ENCODE data around the gene PANX2.
"Not testable (repeated sequence)": the region's sequence is repeated elsewhere in the genome, so short reads cannot be mapped to it uniquely, and the experiment has no call there.

The PANX2 gene

DNA sequence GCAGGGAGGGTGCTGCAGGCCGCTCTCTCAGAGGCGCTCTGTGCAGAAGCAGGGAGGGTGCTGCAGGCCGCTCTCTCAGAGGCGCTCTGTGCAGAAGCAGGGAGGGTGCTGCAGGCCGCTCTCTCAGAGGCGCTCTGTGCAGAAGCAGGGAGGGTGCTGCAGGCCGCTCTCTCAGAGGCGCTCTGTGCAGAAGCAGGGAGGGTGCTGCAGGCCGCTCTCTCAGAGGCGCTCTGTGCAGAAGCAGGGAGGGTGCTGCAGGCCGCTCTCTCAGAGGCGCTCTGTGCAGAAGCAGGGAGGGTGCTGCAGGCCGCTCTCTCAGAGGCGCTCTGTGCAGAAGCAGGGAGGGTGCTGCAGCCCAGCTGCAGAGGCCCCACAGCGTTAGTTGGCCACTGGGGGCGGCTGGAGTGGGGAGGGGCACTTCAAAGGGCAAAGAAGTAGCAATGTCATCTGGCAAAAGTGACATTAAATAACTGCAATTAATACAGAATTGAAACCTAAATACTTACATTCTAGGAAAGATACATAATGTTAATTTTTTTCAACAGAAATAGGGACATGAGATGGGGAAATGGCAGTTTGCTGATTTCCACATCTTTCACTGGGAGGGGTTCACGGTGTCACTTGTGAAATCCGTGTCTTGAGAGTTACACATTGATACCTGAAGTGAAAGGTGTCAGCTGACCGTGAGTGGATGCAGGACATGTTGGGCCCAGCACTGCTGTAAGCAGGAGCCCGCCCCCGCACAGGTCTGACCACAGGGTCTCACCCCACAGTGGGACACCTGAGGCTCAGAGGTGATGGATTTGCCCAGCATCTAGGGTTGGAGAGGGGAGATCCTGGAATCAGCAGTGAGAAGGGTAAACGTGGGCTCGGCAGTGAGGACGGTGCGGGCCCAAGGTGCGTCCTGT lies 23.0 kb upstream of the PANX2 start:
- peak in 1 of 56 donors; percentile 23 for DNase-seq

- no peak for DNase-seq
Observed at GRCh38 chr22:50148166-50148500, 22.4 kb upstream of the PANX2 start.

DNA sequence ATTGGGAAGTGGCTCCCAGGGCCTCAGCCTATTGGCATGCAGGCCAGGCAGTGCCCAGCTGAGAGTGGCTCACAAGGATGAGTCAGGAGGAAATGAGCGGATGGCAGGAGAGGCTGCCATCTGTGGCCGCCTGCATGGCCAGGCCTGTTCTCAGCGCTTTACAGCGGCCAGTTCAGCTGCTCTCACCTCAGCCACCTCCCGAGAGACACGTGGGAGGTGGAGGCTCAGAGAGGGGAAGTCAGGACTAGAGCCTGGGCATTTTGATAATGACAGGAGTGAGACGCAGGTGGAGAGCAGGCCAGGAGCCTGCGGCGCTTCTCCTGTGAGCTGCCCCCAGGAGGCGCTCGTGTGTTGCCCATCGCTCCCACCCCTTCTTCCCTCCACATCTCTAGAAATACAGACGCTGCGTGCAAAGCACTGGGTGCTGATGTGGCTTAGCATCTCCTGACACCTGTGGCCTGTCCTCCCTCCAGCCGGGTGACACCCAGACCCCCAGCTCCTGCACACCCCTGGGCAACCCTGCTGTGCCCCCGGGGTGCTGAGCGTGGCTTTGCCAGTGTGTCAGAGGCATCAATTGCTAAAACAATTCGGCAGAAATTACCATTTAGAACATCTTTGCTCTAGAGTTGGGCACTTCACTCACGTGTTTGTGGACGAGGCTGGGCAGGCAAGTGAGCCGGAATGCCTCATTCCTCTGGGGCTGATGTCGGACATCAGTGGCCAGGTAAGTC lies 21.4 kb upstream of the PANX2 start:
- DNase-seq, result peak in 3 of 56 donors; percentile 13 to 41 (median 21)

- no peak for DNase-seq
Observed at GRCh38 chr22:50150161-50151129, 20.1 kb upstream of the PANX2 start.

DNA sequence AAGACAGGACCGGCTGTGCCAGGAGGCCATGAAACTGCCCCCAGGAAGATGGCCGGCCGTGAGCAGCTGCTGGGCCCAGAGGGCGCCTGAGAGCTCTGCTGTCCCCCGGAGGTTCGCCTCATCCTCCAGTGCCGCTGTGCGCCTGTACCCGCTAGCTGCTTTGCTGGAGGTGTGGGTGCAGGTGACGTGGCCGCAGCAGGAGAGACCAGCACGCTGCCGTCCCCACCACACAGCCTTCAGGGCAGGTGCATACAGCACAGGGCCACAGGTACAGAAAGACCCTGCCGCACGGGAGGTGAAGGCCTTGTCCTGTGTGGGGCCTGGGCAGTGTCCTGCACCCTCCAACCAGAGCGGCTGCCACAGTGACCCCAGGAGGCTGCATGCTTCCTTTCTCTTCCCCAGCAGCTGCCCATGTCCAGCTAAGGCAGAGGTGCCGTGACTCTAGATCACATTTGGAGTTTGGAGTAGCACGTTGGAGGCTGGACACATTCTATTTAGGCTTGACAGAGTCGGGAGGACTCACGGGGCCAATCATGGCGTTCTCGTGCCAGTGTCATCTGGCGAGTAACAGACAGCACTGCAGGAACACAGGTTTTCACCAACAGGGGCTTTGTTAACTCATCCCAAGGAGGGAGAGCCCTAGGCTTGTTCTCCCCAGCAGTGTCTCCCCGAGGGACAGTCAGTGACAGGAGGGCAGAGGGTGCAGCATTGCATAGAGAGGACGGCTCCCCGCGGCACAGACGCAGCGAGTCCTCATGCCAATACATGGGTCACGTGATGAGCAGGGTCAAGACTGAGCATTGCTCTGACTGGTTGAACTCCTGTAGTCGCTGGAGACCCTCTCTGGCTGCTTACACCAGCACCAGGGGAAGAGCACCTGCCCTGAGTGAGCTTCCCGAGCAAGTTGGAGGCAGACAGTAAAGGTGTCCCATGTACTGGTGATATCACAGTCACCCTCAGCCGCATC lies 18.7 kb upstream of the PANX2 start:
- no peak for DNase-seq

GRCh38 chr22:50153056-50153755 lies 17.3 kb upstream of the PANX2 start:
- DNase-seq, result no peak

DNA sequence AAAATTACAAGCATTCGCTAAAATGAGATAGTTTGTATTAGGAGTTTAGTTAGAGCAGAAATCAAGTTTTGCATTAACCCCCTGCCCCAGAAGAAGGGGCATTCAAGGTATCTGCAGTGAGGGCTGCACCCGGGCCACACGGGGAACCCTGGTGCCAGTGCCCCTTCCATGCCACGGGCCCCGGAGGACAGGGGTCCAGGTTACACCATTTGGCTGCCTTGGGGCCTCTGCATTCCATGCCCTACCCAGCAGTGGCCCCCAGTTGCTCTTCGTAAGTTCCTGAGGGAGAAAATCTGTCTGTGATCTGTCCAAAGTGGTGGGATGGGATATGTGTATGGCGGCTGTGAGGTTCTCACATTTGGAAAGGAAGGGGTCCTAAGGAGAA lies 16.8 kb upstream of the PANX2 start:
- DNase-seq, result no peak

GRCh38 chr22:50157709-50158375 lies 12.7 kb upstream of the PANX2 start:
- DNase-seq, result no peak

GRCh38 chr22:50160947-50161346 lies 9.6 kb upstream of the PANX2 start:
- no peak for DNase-seq

DNA sequence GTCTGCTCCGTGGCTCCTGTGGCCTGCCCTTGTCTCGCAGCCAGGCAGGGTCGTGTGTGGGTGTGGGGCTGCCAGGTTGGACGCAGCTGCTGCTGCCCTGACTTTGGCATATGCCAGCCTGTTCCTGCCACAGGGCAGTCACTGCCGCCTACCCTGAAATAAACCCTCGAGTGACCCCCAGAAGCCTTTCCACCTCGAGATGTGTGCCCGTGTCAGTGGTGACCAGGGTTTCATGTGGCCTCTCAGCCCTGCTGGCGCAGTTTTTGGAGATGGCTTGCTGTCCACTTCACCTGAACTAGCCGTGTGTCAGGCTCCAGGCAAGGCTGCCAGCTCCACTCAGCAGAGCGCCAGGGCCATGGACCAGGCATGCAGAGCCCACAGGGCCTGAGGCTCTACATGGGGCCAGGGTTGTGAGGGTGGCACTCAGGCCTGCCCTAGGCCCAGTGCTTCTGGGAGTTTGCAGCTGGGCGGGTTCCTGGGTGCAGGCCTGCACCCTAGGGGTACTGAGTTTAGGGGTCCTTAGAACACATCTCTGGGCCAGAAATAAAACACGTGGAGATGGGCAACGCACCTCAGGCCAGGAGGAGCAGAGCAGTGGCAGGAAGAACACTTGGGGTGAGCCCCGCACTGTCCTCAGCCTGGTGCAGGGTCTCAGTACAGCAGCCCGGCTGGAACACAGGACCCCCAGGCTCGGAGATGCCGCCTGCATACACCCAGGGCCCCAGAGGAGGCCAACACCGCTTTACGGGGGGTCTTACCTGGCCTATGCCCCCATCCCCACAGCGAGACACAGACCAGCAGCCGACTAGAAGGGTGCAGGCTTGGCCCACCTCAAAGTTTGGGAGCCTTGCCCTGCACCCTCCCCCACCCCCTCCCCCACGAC lies 8.8 kb upstream of the PANX2 start:
- no peak for DNase-seq

GRCh38 chr22:50162391-50162956 lies 8.1 kb upstream of the PANX2 start:
- no peak for DNase-seq

GRCh38 chr22:50165436-50166123 lies 5.0 kb upstream of the PANX2 start:
- no peak for DNase-seq

DNA sequence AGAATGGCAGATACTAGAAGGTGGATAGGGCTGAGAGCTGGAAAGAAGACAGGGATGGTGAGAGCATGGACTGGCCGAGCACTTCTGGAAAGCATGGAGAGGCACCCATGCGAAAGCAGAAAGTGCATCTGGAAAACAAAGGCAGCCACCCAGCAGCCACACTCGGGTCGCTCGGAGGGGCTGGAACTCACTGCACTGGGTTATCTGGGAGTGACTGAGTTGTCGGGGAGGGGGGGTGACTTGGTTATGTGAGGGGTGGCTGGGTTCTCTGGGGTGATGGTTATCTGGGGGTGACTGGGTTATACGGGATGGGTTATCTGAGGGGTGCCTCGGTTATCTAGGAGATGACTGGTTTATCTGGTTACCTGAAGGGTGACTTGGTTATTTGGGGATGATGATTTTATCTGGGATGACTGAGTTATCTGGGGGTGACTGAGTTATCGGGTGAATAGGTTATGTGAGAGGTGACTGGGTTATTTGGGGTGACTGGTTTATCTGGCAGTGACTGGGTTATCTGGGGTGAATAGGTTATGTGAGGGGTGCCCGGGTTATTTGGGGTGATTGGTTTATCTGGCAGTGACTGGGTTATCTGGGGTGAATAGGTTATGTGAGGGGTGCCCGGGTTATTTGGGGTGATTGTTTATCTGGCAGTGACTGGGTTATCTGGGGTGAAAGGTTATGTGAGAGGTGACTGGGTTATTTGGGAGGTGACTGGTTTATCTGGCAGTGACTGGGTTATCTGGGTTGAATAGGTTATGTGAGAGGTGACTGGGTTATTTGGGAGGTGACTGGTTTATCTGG lies 2.6 kb upstream of the PANX2 start:
- DNase-seq, result no peak

- not testable (repeated sequence) for DNase-seq
Observed at GRCh38 chr22:50168490-50169180, 1.9 kb upstream of the PANX2 start.

- no peak for DNase-seq
Observed at GRCh38 chr22:50169181-50169759, 1.3 kb upstream of the PANX2 start.
